Measurements from ENCODE around the gene SMTN. TPM values are rescaled to one million over a fixed set of nuclear protein-coding genes. Genes with fewer than 3 reads are reported as not detected.

SMTN gene
- total RNA-seq: 10 to 100 TPM; 42.3 to 54.6 (median 50.5) TPM

DNA sequence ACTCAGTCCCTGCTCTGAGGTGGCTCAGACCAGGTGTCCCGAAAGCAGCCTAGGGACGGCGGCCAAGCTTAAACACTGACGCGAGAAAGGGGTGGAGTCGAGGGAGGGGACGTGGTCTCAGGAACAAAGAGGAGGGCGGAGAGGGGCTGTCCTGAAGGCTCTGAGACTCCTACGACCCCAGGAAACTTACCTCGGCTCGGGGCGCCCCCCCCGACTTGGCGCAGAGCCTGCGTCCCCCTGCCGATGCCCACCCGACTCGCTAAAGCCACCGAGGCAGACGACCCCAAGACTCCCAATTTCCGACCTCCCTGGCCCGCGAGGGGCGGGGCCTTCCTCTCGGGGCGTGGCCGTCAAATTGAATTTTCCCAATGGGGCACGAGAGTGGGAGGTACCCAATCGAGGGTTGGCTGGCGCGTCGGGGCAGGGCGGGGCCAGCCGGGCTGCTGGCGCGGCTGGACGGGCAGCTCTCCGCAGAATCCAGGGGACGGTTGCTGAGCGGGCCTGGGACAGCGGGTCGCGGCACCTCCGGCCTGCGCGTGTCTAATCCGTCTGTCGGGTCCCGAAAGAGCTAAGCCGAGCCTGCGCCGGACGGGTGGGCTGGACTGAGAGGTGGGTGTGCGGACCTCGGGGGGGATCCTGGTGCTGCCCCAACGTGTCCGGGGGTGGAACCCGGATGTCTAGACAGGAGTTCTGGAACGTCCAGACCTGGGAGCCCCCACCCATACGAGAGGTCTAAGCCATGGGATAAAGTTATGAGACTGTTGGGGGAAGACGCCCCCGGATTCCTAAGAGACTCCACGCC is at the start of gene SMTN:
TSS of gene SMTN (plus strand) at position 471 of the 802 bp plus-strand sequence. CDS start 1,941 bp downstream, outside the sequence.
- Histone ChIP-seq H3K27me3 (no peaks in the 10 kb centered on the region), H3K9me3 (no peaks in the 10 kb centered on the region), H3K36me3 (no peaks in the 10 kb centered on the region), H3K4me3 (peak within 1 kb of the TSS; percentile 76), H3K4me1 (peaks cover 60% of the 10 kb centered on the region), H3K27ac (peak within 1 kb of the TSS; percentile 86)
- peak; percentile 56 to 65 (median 59) for TF ChIP-seq POLR2AphosphoS5 (IDR thresholded peaks at IDR 0.05)
- TF ChIP-seq POLR2A (IDR thresholded peaks at IDR 0.05): peak; percentile 80 to 93
- TF ChIP-seq EP300 (IDR thresholded peaks at IDR 0.05): no peak
- TF ChIP-seq, protein P1, sequence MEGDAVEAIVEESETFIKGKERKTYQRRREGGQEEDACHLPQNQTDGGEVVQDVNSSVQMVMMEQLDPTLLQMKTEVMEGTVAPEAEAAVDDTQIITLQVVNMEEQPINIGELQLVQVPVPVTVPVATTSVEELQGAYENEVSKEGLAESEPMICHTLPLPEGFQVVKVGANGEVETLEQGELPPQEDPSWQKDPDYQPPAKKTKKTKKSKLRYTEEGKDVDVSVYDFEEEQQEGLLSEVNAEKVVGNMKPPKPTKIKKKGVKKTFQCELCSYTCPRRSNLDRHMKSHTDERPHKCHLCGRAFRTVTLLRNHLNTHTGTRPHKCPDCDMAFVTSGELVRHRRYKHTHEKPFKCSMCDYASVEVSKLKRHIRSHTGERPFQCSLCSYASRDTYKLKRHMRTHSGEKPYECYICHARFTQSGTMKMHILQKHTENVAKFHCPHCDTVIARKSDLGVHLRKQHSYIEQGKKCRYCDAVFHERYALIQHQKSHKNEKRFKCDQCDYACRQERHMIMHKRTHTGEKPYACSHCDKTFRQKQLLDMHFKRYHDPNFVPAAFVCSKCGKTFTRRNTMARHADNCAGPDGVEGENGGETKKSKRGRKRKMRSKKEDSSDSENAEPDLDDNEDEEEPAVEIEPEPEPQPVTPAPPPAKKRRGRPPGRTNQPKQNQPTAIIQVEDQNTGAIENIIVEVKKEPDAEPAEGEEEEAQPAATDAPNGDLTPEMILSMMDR (IDR thresholded peaks at IDR 0.05): no peak
- peak; percentile 96 to 97 for DNase-seq (ENCODE audit: low spot score in 2 of 2)
- WGBS: 2% methylated on average over 24 of the region's 63 CpGs

DNA sequence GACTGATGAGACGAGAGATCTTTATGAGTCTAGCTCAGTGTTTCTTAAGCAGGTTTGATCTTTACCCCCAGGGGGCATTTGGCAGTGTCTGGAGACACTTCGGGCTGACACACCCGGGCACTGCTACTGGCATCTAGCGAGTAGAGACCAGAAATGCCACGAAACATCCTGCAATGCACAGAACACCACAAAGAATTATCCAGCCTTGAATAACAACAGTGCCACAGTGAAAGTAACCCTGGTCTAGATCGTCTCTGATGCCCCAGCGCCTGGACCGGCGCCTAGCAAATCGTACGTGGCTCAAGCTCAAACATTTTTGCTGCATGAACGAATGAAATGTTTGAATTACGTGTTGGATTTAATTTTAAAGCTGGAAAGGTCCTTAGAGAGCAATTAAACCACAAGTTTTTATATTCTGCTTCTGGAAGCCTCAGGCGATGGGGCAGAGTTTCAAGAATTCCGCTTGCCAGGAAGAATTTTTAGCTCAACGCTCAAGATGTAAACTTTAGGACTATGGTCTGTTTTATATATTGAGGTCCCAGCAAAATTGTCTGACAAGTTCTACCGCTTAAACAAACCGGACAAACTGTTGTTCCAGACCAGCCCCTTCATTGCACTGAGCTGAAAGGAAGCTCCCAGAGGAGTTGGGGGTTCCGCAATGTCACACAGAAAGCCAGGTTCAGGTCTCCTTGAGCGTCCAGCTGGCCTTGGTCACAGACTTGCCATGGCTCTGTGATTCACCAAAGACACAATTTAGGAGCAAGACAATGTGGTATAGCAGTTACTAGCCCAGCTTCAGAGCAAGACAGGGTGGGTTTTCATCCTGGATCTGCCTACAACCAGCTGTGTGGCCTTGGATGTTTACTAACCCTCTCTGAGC is 44.2 kb upstream of the SMTN start:
- Histone ChIP-seq H3K4me3 (peak overlapping the region; percentile 6), H3K9me3 (no peaks in the 10 kb centered on the region), H3K27ac (peak overlapping the region; percentile 22), H3K27me3 (no peaks in the 10 kb centered on the region), H3K36me3 (no peaks in the 10 kb centered on the region), H3K4me1 (peaks cover 11% of the 10 kb centered on the region)
- TF ChIP-seq EP300 (IDR thresholded peaks at IDR 0.05) (no peak), POLR2A (IDR thresholded peaks at IDR 0.05) (no peak), POLR2AphosphoS5 (IDR thresholded peaks at IDR 0.05) (no peak)
- TF ChIP-seq, protein P1 (IDR thresholded peaks at IDR 0.05): no peak
- no peak for DNase-seq (ENCODE audit: low spot score in 2 of 2)
- 28% methylated on average over 19 of the region's 20 CpGs for WGBS

DNA sequence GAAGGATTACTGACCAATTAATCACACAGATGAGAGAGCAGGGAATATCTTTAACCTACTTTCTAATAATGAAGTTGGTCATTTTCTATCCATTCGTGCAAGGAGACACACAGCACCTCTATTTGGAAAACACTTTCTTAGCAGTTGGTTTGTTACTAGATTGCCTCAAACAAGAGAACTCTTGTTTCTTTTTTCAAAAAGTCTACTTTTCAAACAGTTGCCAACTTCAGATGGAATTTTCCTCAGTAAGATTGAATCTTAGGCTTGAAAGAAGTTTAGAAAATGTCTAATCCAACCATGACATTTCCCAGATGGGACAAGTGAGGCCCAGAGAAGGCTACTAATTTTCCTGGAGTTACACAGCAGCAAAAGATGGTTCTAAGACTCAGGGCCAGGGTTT is 42.4 kb upstream of the SMTN start:
- 81% methylated on average over 1 of the region's 1 CpG for WGBS
- no peaks in the 10 kb centered on the region for H3K27me3 ChIP-seq
- H3K4me3 ChIP-seq: no peak overlapping the region
- H3K4me1 ChIP-seq: peaks cover 11% of the 10 kb centered on the region
- TF ChIP-seq, protein P1 (IDR thresholded peaks at IDR 0.05): no peak
- TF ChIP-seq EP300 (IDR thresholded peaks at IDR 0.05) (no peak), POLR2AphosphoS5 (IDR thresholded peaks at IDR 0.05) (no peak), POLR2A (IDR thresholded peaks at IDR 0.05) (no peak)
- peak overlapping the region; percentile 42 for H3K27ac ChIP-seq
- no peak for DNase-seq (ENCODE audit: low spot score in 2 of 2)
- no peaks in the 10 kb centered on the region for H3K36me3 ChIP-seq
- no peaks in the 10 kb centered on the region for H3K9me3 ChIP-seq

DNA sequence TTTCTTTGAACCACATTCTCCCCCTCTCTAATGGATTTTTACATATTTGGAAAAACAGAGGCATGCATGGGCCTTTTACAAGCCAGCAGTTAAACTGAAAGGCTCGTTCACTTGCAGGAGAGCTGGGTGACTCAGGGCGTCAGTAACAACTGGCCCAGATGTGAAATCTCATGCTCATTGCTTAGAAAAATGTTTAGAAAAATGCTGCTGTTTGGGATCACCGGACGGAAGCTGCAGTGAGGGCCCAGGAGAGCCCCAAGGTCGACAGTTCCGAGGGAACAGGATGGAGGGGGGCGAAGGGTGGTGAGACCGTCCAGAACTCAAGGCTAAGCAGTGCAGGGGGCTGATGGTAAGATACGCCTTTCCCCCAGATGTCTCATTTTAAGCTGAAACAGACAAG is 41.7 kb upstream of the SMTN start:
- Histone ChIP-seq H3K4me1 (peaks cover 11% of the 10 kb centered on the region), H3K4me3 (no peak overlapping the region), H3K27me3 (no peaks in the 10 kb centered on the region), H3K36me3 (no peaks in the 10 kb centered on the region), H3K27ac (peak overlapping the region; percentile 13), H3K9me3 (no peaks in the 10 kb centered on the region)
- TF ChIP-seq POLR2A (IDR thresholded peaks at IDR 0.05) (no peak), POLR2AphosphoS5 (IDR thresholded peaks at IDR 0.05) (no peak), EP300 (IDR thresholded peaks at IDR 0.05) (no peak)
- TF ChIP-seq, protein P1 (IDR thresholded peaks at IDR 0.05): no peak
- WGBS: 44% methylated on average over 9 of the region's 9 CpGs
- no peak for DNase-seq (ENCODE audit: low spot score in 2 of 2)

Data from suprapubic skin (tissue), 4 donors.